Muscle layer of colon (tissue), 2 donors: Measurements from ENCODE around the gene C4orf33.

Source experiments
- H3K27ac ChIP-seq: one replicate; pipeline ENCODE4 v1.7.0; 2013; ENCODE audit warnings: low read depth, mild to moderate bottlenecking, low read length, moderate library complexity
- H3K27me3 ChIP-seq, 2 donors: one replicate each; pipeline ENCODE4 v1.7.0; 2013; ENCODE audit warnings: low read length in 2 of 2, mild to moderate bottlenecking in 2 of 2; ENCODE audit not compliant: insufficient read depth in 2 of 2, control insufficient read depth in 1 of 2
- H3K36me3 ChIP-seq: one replicate; pipeline ENCODE4 v1.7.0; 2013; ENCODE audit warnings: mild to moderate bottlenecking, low read length; ENCODE audit not compliant: insufficient read depth
- H3K4me1 ChIP-seq: one replicate; pipeline ENCODE4 v1.7.0; 2013; ENCODE audit warnings: mild to moderate bottlenecking, low read length; ENCODE audit not compliant: insufficient read depth
- H3K4me3 ChIP-seq, 2 donors: one replicate each; pipeline ENCODE4 v1.7.0; 2013; ENCODE audit warnings: low read length in 2 of 2, low read depth in 1 of 2, mild to moderate bottlenecking in 1 of 2, moderate library complexity in 1 of 2
- H3K9ac ChIP-seq: one replicate; pipeline ENCODE4 v1.7.0; 2013; ENCODE audit warnings: low read length
- H3K9me3 ChIP-seq: one replicate; pipeline ENCODE4 v1.7.0; 2013; ENCODE audit warnings: mild to moderate bottlenecking, low read length
- donor health status: abdominal sarcoma.
- donor health status: Adenocarcinoma of cecum.

The C4orf33 gene

DNA sequence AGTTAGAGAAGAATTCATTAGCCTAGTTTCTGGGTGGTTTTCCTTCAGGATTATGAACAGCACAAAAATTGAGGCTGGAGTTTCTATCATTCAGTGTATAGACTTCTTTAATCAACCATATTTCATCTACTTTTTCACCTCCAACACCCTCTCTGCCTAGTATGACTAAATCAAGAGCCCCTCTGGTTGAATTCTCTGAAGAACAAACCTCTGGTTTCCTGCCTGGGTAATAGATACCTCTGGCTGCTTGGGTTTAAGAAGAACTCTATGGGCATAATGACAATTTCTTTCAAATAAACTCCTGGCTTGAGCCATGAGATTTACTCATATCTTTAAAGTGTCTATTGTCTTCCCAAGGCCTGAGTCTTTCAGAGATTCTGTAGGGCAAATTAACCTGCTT lies 66.5 kb downstream of the C4orf33 start:
- Histone ChIP-seq H3K9ac (no peak overlapping the region), H3K36me3 (no peaks in the 10 kb centered on the region), H3K27ac (no peak overlapping the region), H3K4me3 (no peak overlapping the region), H3K9me3 (no peaks in the 10 kb centered on the region), H3K4me1 (no peaks in the 10 kb centered on the region), H3K27me3 (no peaks in the 10 kb centered on the region)

DNA sequence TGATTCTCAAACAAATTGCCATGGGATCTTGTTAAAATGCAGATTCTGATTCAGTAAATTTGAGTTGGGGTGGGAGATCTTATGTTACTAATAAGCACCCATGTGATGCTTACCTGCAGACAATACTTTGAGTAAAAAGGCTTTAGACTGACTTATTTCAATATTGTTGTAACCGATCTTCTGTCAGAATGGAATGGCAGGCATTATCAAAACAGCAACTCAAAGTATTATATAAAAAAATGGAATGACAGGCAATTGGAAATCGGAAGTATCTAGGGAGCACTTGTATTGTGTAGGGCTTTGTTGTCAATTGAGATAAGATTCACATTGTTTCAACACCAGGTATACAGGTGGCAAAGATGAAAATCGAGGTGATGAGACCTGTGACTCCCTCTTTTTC lies 67.5 kb downstream of the C4orf33 start:
- Histone ChIP-seq H3K27me3 (no peaks in the 10 kb centered on the region), H3K4me1 (no peaks in the 10 kb centered on the region), H3K27ac (no peak overlapping the region), H3K9ac (no peak overlapping the region), H3K9me3 (no peaks in the 10 kb centered on the region), H3K36me3 (no peaks in the 10 kb centered on the region), H3K4me3 (no peak overlapping the region)

DNA sequence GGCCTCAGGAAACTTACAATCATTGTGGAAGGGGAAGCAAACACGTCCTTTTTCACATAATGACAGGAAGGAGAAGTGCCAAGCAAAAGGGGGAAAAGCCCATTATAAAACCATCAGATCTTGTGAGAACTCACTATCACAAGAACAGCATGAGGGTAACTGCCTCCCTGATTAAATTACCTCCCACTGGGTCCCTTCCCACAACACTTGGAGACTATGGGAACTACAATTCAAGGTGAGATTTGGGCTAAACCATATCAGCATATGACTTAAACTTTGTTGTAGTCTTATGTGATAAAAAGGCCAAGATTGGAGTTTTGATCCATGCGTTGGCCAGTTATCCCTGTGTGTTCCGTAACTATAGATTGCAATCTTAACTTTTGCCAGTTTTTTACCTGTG lies 68.3 kb downstream of the C4orf33 start:
- Histone ChIP-seq H3K27ac (no peak overlapping the region), H3K4me1 (no peaks in the 10 kb centered on the region), H3K9ac (no peak overlapping the region), H3K4me3 (no peak overlapping the region), H3K27me3 (no peaks in the 10 kb centered on the region), H3K36me3 (no peaks in the 10 kb centered on the region), H3K9me3 (no peaks in the 10 kb centered on the region)
